H1 (cell line): ENCODE measurements around the gene FGR. TPM values are rescaled to one million over a fixed set of nuclear protein-coding genes. Genes with fewer than 3 reads are reported as not detected.

ENCODE experiments used
- SP2 ChIP-seq: IDR thresholded peaks from 2 replicates; pipeline ENCODE4 v1.6.1; 2012; ENCODE audit warnings: mild to moderate bottlenecking, low read length, inconsistent platforms
- USF2 ChIP-seq: IDR thresholded peaks from 2 replicates; pipeline ENCODE4 v1.6.1; 2011; ENCODE audit warnings: low read length, improper control_type of control experiment
- polyA plus RNA-seq, 7 experiments: library from polyadenylated mRNA; depleted of rRNA in 3 of 7; stranded (reverse) in 5 of 7; unstranded in 2 of 7; fragments of >200 nt in 5 of 7; fragments of 200-250 nt in 2 of 7; gene quantifications; 1 replicate in 5 of 7; 2 replicates in 1 of 7; 4 replicates in 1 of 7; pipeline versions ENCODE4 v1.2.1 to v1.2.3, GENCODE V29; 2011 to 2013; ENCODE audit warnings: missing spikeins in 2 of 7, mixed read lengths in 2 of 7
- total RNA-seq: library from RNA; stranded (reverse); fragmentation: NEBNext Ultra II Directional; extraction: Animal tissue kit (Norgen Biotek cat#: 25700); gene quantifications from 2 replicates; pipeline ENCODE4 v1.2.1, GENCODE V29; 2021
- TF ChIP-seq, protein P1 (sequence below): IDR thresholded peaks from 2 replicates; pipeline ENCODE4 v1.6.1; 2011; ENCODE audit warnings: low read depth, mild to moderate bottlenecking, low read length; ENCODE audit not compliant: insufficient read depth

Gene FGR
- total and polyA plus RNA-seq, 2 of the 8 experiments (the other 6 are each of a cell fraction or from before 2014, with no cell fraction given), result 0.22 to 0.95 TPM

DNA sequence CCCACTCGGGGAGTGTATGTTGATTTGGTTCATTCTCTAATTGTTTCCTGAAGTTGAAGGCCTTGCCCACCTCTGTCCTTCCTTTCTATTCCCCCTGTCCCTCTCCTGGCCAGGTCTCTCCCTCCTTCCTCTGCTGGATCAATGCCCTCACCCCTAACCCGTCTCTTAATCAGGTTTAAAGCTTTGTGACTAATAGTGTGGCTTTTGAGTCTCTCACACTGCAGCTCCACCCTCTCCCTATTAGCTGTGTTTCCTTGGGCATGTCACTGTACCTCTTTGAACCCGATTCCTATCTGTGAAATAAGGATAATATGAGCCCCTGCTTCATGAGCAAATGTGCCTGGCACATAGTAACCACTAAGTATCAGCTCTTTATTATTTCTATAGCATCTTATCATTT lies 51.5 kb downstream of the FGR start (continued):
- no peak for TF ChIP-seq SP2
- no peak for TF ChIP-seq USF2
- TF ChIP-seq, protein P1, sequence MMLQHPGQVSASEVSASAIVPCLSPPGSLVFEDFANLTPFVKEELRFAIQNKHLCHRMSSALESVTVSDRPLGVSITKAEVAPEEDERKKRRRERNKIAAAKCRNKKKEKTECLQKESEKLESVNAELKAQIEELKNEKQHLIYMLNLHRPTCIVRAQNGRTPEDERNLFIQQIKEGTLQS, result no peak
